H1 (cell line): ENCODE data around the gene KATNAL1. TPM values are rescaled to one million over a fixed set of nuclear protein-coding genes. Genes with fewer than 3 reads are reported as not detected.

Experiments
- CTCF ChIA-PET: fragments of 300-600 bp; sonication (Branson Sonifier 250); formaldehyde crosslinking; loops from one replicate; lab custom pipeline; 2021; ENCODE audit not compliant: partially characterized antibody; lab: Charles Lee
- POLR2A ChIA-PET: fragments of 300-600 bp; sonication (Branson Sonifier 250); formaldehyde crosslinking; loops from one replicate; lab custom pipeline; 2021; ENCODE audit warnings: inconsistent platforms; ENCODE audit not compliant: partially characterized antibody; lab: Charles Lee
- DNase-seq, 2 experiments: peaks; one replicate each; pipeline versions ENCODE4 v3.0.0 to v3.0.0-alpha.2; 2010 to 2022; ENCODE audit warnings: low spot score in 2 of 2, low read depth in 1 of 2, mixed read lengths in 1 of 2
- FAIRE-seq: peaks from 2 replicates; lab custom pipeline; 2011; peaks lifted over from hg19 to GRCh38; lab: Jason Lieb, UNC
- H2AFZ ChIP-seq: 2 replicates; pipeline ENCODE4 v1.8.1; 2012; ENCODE audit warnings: low read length, inconsistent platforms
- H2AK5ac ChIP-seq: 2 replicates; pipeline ENCODE4 v1.6.1; 2013; ENCODE audit warnings: low read depth, low read length
- H2BK120ac ChIP-seq: replicated peaks from 2 replicates; pipeline ENCODE3; 2013; ENCODE audit warnings: low read depth, low read length, inconsistent platforms
- H2BK12ac ChIP-seq: 2 replicates; pipeline ENCODE4 v1.6.1; 2013; ENCODE audit warnings: low read depth, low read length
- H2BK15ac ChIP-seq: 2 replicates; pipeline ENCODE4 v1.6.1; 2013; ENCODE audit warnings: low read length
- H2BK20ac ChIP-seq: 2 replicates; pipeline ENCODE4 v1.6.1; 2013; ENCODE audit warnings: low read length
- H2BK5ac ChIP-seq: 2 replicates; pipeline ENCODE4 v1.6.1; 2013; ENCODE audit warnings: low read depth, low read length
- H3K14ac ChIP-seq: 2 replicates; pipeline ENCODE4 v1.6.1; 2013; ENCODE audit warnings: inconsistent platforms; ENCODE audit not compliant: insufficient read length
- H3K18ac ChIP-seq: 2 replicates; pipeline ENCODE4 v1.6.1; 2013; ENCODE audit warnings: low read length; ENCODE audit errors: extremely low read depth
- H3K23ac ChIP-seq: 2 replicates; pipeline ENCODE4 v1.6.1; 2013; ENCODE audit warnings: inconsistent platforms; ENCODE audit not compliant: insufficient read length
- H3K23me2 ChIP-seq: 2 replicates; pipeline ENCODE4 v1.6.1; 2013; ENCODE audit warnings: low read depth, low read length
- H3K27ac ChIP-seq: 2 replicates; pipeline ENCODE4 v1.6.1; 2011; ENCODE audit warnings: low read depth, low read length, inconsistent platforms
- H3K27me3 ChIP-seq, 4 experiments: replicated peaks in 1 of 4; 1 replicate in 1 of 4; 2 replicates in 3 of 4; pipeline versions ENCODE4 v1.6.1 to v1.8.1; 2011 to 2013; ENCODE audit warnings: low read length in 3 of 4, mild to moderate bottlenecking in 3 of 4, inconsistent platforms in 2 of 4, mixed read lengths in 2 of 4, moderate library complexity in 1 of 4; ENCODE audit not compliant: control insufficient read depth in 3 of 4, insufficient read depth in 3 of 4; ENCODE audit errors: extremely low read depth in 1 of 4
- H3K36me3 ChIP-seq, 4 experiments: 2 replicates each; pipeline versions ENCODE4 v1.6.1 to v1.8.1; 2011 to 2013; ENCODE audit warnings: mild to moderate bottlenecking in 4 of 4, low read length in 3 of 4, moderate library complexity in 2 of 4, control low read depth in 1 of 4, inconsistent platforms in 1 of 4; ENCODE audit not compliant: insufficient read depth in 4 of 4, control insufficient read depth in 2 of 4
- H3K4ac ChIP-seq: replicated peaks from 2 replicates; pipeline ENCODE3; 2013; ENCODE audit warnings: low read length, low read depth, mixed read lengths, inconsistent platforms; ENCODE audit not compliant: insufficient read length
- H3K4me1 ChIP-seq, 4 experiments: replicated peaks in 1 of 4; 1 replicate in 1 of 4; 2 replicates in 3 of 4; pipeline versions ENCODE4 v1.6.1 to v1.8.1; 2011 to 2013; ENCODE audit warnings: low read length in 3 of 4, inconsistent platforms in 2 of 4, mixed read lengths in 1 of 4; ENCODE audit not compliant: insufficient read depth in 4 of 4, control insufficient read depth in 3 of 4
- H3K4me2 ChIP-seq, 2 experiments: 2 replicates each; pipeline versions ENCODE4 v1.6.1 to v1.8.1; 2011 to 2013; ENCODE audit warnings: low read depth in 2 of 2, low read length in 2 of 2, control low read depth in 1 of 2, inconsistent platforms in 1 of 2, mild to moderate bottlenecking in 1 of 2; ENCODE audit not compliant: insufficient read depth in 1 of 2
- H3K4me3 ChIP-seq, 4 experiments: fragments of 200-600, 300-600 bp in 1 of 4; sonication (generic), shearing (Covaris generic), sonication (Bioruptor Twin) in 1 of 4; 2 replicates each; pipeline versions ENCODE4 v1.5.1 to v1.8.1; 2011 to 2016; ENCODE audit warnings: low read length in 4 of 4, low read depth in 3 of 4, control low read depth in 2 of 4, inconsistent platforms in 2 of 4, mild to moderate bottlenecking in 2 of 4, mixed read lengths in 1 of 4, moderate library complexity in 1 of 4; ENCODE audit not compliant: insufficient read depth in 2 of 4; ENCODE audit errors: extremely low read depth in 1 of 4
- H3K56ac ChIP-seq: replicated peaks from 2 replicates; pipeline ENCODE3; 2013; ENCODE audit warnings: low read depth, mild to moderate bottlenecking, mixed read lengths, low read length, inconsistent platforms; ENCODE audit not compliant: insufficient read length
- H3K79me1 ChIP-seq: 2 replicates; pipeline ENCODE4 v1.6.1; 2013; ENCODE audit warnings: low read depth, low read length, control low read depth
- H3K79me2 ChIP-seq, 2 experiments: 2 replicates each; pipeline versions ENCODE4 v1.6.1 to v1.8.1; 2012 to 2013; ENCODE audit warnings: low read length in 2 of 2, mild to moderate bottlenecking in 2 of 2, inconsistent platforms in 1 of 2; ENCODE audit not compliant: insufficient read depth in 2 of 2, control insufficient read depth in 1 of 2
- H3K9ac ChIP-seq, 4 experiments: replicated peaks in 1 of 4; 1 replicate in 1 of 4; 2 replicates in 3 of 4; pipeline versions ENCODE4 v1.6.1 to v1.8.1; 2011 to 2013; ENCODE audit warnings: low read depth in 3 of 4, low read length in 3 of 4, control low read depth in 2 of 4, mild to moderate bottlenecking in 2 of 4, moderate library complexity in 2 of 4, inconsistent platforms in 1 of 4; ENCODE audit errors: extremely low read depth in 1 of 4
- H3K9me3 ChIP-seq, 2 experiments: 2 replicates each; pipeline versions ENCODE4 v1.6.1 to v1.8.1; 2012 to 2013; ENCODE audit warnings: mild to moderate bottlenecking in 2 of 2, moderate library complexity in 2 of 2, control low read depth in 1 of 2, inconsistent platforms in 1 of 2, low read depth in 1 of 2, low read length in 1 of 2, mixed read lengths in 1 of 2; ENCODE audit not compliant: insufficient read depth in 2 of 2
- H4K20me1 ChIP-seq, 2 experiments: replicated peaks in 1 of 2; 2 replicates each; pipeline versions ENCODE3 to v1.8.1; 2011 to 2013; ENCODE audit warnings: inconsistent platforms in 2 of 2, low read length in 2 of 2, mild to moderate bottlenecking in 1 of 2; ENCODE audit not compliant: insufficient read depth in 2 of 2, control insufficient read depth in 1 of 2
- H4K5ac ChIP-seq: 2 replicates; pipeline ENCODE4 v1.6.1; 2013; ENCODE audit warnings: low read length, low read depth, mixed read lengths, inconsistent platforms; ENCODE audit not compliant: insufficient read length
- H4K8ac ChIP-seq: 2 replicates; pipeline ENCODE4 v1.8.0; 2013; ENCODE audit warnings: mild to moderate bottlenecking, moderate library complexity, low read length, inconsistent platforms; ENCODE audit not compliant: insufficient read depth; ENCODE audit errors: extremely low read depth
- H4K91ac ChIP-seq: replicated peaks from 2 replicates; pipeline ENCODE3; 2013; ENCODE audit warnings: low read length, mixed read lengths, inconsistent platforms; ENCODE audit not compliant: insufficient read length
- ATF2 ChIP-seq: IDR thresholded peaks from 2 replicates; pipeline ENCODE4 v1.6.1; 2012; ENCODE audit warnings: low read length, inconsistent platforms
- RNF2 ChIP-seq: fragments of 200-900, 300-1000 bp; sonication (generic); IDR thresholded peaks from 2 replicates; pipeline ENCODE4 v1.7.1; 2016; ENCODE audit warnings: borderline replicate concordance, low read depth, mild to moderate bottlenecking, antibody characterized with exemption, low read length; ENCODE audit not compliant: poor library complexity, severe bottlenecking; ENCODE audit errors: missing control alignments
- SP2 ChIP-seq: IDR thresholded peaks from 2 replicates; pipeline ENCODE4 v1.6.1; 2012; ENCODE audit warnings: mild to moderate bottlenecking, low read length, inconsistent platforms
- WGBS, 2 experiments: shearing (Covaris generic) in 1 of 2; methylation state at CpG; one replicate each; pipeline versions ENCODE4 v1.1.6 to v1.1.7; 2013 to 2015; ENCODE audit warnings: low lambda C conversion rate in 2 of 2, mixed read lengths in 2 of 2, inconsistent platforms in 1 of 2, low coverage in 1 of 2, missing lambda C conversion rate in 1 of 2; ENCODE audit not compliant: insufficient replicate concordance in 2 of 2, insufficient coverage in 1 of 2, insufficient read length in 1 of 2; ENCODE audit errors: extremely low coverage in 1 of 2, missing lambda C conversion rate in 1 of 2; 5-methylcytosine and 5-hydroxymethylcytosine counted together
- polyA plus RNA-seq, 7 experiments: library from polyadenylated mRNA; depleted of rRNA in 3 of 7; stranded (reverse) in 5 of 7; unstranded in 2 of 7; fragments of >200 nt in 5 of 7; fragments of 200-250 nt in 2 of 7; gene quantifications; 1 replicate in 5 of 7; 2 replicates in 1 of 7; 4 replicates in 1 of 7; pipeline versions ENCODE4 v1.2.1 to v1.2.3, GENCODE V29; 2011 to 2013; ENCODE audit warnings: missing spikeins in 2 of 7, mixed read lengths in 2 of 7
- total RNA-seq: library from RNA; stranded (reverse); fragmentation: NEBNext Ultra II Directional; extraction: Animal tissue kit (Norgen Biotek cat#: 25700); gene quantifications from 2 replicates; pipeline ENCODE4 v1.2.1, GENCODE V29; 2021

KATNAL1 gene
- total and polyA plus RNA-seq, 2 of the 8 experiments (the other 6 are each of a cell fraction or from before 2014, with no cell fraction given), result 4.0 to 13.2 TPM

GRCh38 chr13:30325668-30326067, 18.3 kb upstream of the KATNAL1 start:
- Histone ChIP-seq H2BK5ac (no peak overlapping the region), H3K36me3 (no peaks in the 10 kb centered on the region; a peak in 1 of 8 replicates), H3K27ac (no peak overlapping the region), H2AFZ (no peak overlapping the region), H2AK5ac (no peak overlapping the region), H2BK120ac (no peak overlapping the region), H3K9ac (no peak overlapping the region), H4K20me1 (no peaks in the 10 kb centered on the region), H3K79me1 (no peaks in the 10 kb centered on the region), H3K23me2 (no peaks in the 10 kb centered on the region), H3K14ac (no peak overlapping the region), H3K4me3 (no peak overlapping the region), H4K8ac (no peak overlapping the region), H2BK12ac (no peak overlapping the region), H3K18ac (no peak overlapping the region), H3K4me1 (no peaks in the 10 kb centered on the region), H4K5ac (no peak overlapping the region), H3K4ac (no peak overlapping the region), H3K27me3 (no peaks in the 10 kb centered on the region), H2BK20ac (no peak overlapping the region), H3K4me2 (no peak overlapping the region), H4K91ac (no peak overlapping the region), H3K9me3 (peaks cover 0 to 4% of the 10 kb centered on the region in 2 experiments; a peak in 1 of 4 replicates), H3K23ac (no peak overlapping the region), H3K79me2 (no peaks in the 10 kb centered on the region), H3K56ac (no peak overlapping the region), H2BK15ac (no peak overlapping the region)
- TF ChIP-seq SP2 (no peak), ATF2 (no peak), RNF2 (no peak)
- POLR2A ChIA-PET, result no interaction called here
- no peak for FAIRE-seq
- DNase-seq, result no peak
- CTCF ChIA-PET, result interaction anchor here (0.5 to 1.8 kb wide), 2 partner anchors 10 to 150 kb away, joined by 3 to 4 read pairs; no protein-coding TSS in a partner anchor
- 86% methylated on average over 4 of the region's 4 CpGs; no CpG with 5 or more reads in 1 of the 2 experiments for WGBS, 2 experiments
